SK-N-SH treated with all-trans-retinoic acid at 6 μM for 48 hours (cell line): ENCODE measurements around the gene FAM3D.
"Not testable (repeated sequence)": the region's sequence is repeated elsewhere in the genome, so short reads cannot be mapped to it uniquely, and the experiment has no call there.

Source experiments
- ATAC-seq: fragments of 200-7000 bp; cut with Tn5 transposase; 3 replicates; pipeline ENCODE4 v1.9.1; 2020; ENCODE audit warnings: mild to moderate bottlenecking, moderate library complexity
- ARNTL ChIP-seq: fragments of 450-650 bp; formaldehyde crosslinking; IDR thresholded peaks from 2 replicates; pipeline ENCODE4 v1.5.0; 2020; ENCODE audit warnings: low read depth, mild to moderate bottlenecking, moderate library complexity, borderline replicate concordance
- CREB5 ChIP-seq: fragments of 250-450 bp; sonication (Bioruptor Pico); IDR thresholded peaks from 2 replicates; pipeline ENCODE4 v1.5.1; 2020; ENCODE audit warnings: low read depth, mild to moderate bottlenecking, moderate library complexity
- CSDC2 ChIP-seq: fragments of 250-450 bp; sonication (Bioruptor Pico); IDR thresholded peaks from 2 replicates; pipeline ENCODE4 v1.5.0; 2020; ENCODE audit warnings: mild to moderate bottlenecking, moderate library complexity
- ESRRG ChIP-seq: fragments of 250-450 bp; sonication (Bioruptor Pico); IDR thresholded peaks from 2 replicates; pipeline ENCODE4 v1.6.1; 2021; ENCODE audit warnings: mild to moderate bottlenecking
- GLIS3 ChIP-seq: fragments of 250-450 bp; sonication (Bioruptor Pico); IDR thresholded peaks from 2 replicates; pipeline ENCODE4 v1.5.0; 2020; ENCODE audit warnings: mild to moderate bottlenecking, moderate library complexity
- ISL1 ChIP-seq: fragments of 250-450 bp; sonication (Bioruptor Pico); IDR thresholded peaks from 2 replicates; pipeline ENCODE4 v2.1.2; 2022; ENCODE audit warnings: mild to moderate bottlenecking, moderate library complexity
- OSR1 ChIP-seq: fragments of 250-450 bp; sonication (Bioruptor Pico); IDR thresholded peaks from 2 replicates; pipeline ENCODE4 v1.8.0; 2022; ENCODE audit warnings: moderate library complexity, mild to moderate bottlenecking, inconsistent platforms
- PPARA ChIP-seq: fragments of 250-450 bp; sonication (Bioruptor Pico); IDR thresholded peaks from 2 replicates; pipeline ENCODE4 v1.5.0; 2020; ENCODE audit warnings: mild to moderate bottlenecking, borderline replicate concordance
- SNAI2 ChIP-seq: fragments of 250-450 bp; sonication (Bioruptor Pico); IDR thresholded peaks from 2 replicates; pipeline ENCODE4 v1.5.0; 2020; ENCODE audit warnings: mild to moderate bottlenecking, moderate library complexity
- TCF4 ChIP-seq: fragments of 250-450 bp; sonication (Bioruptor Pico); IDR thresholded peaks from 2 replicates; pipeline ENCODE4 v1.8.0; 2021; ENCODE audit warnings: mild to moderate bottlenecking, moderate library complexity, borderline replicate concordance
- TOX ChIP-seq: fragments of 250-450 bp; sonication (Bioruptor Pico); IDR thresholded peaks from 2 replicates; pipeline ENCODE4 v1.8.0; 2021; ENCODE audit warnings: mild to moderate bottlenecking, moderate library complexity, borderline replicate concordance
- ZC3H10 ChIP-seq: fragments of 250-450 bp; sonication (Bioruptor Pico); IDR thresholded peaks from 2 replicates; pipeline ENCODE4 v1.5.1; 2021; ENCODE audit warnings: mild to moderate bottlenecking, moderate library complexity
- ZFP3 ChIP-seq: fragments of 250-450 bp; sonication (Bioruptor Pico); IDR thresholded peaks from 2 replicates; pipeline ENCODE4 v1.5.0; 2020; ENCODE audit warnings: mild to moderate bottlenecking, moderate library complexity
- ZFP30 ChIP-seq: fragments of 450-650 bp; formaldehyde crosslinking; IDR thresholded peaks from 2 replicates; pipeline ENCODE4 v1.5.0; 2022; ENCODE audit warnings: mild to moderate bottlenecking, moderate library complexity
- ZNF565 ChIP-seq: fragments of 450-650 bp; formaldehyde crosslinking; conservative IDR thresholded peaks from 2 replicates; pipeline ENCODE4 v1.5.0; 2020; ENCODE audit warnings: low read depth, mild to moderate bottlenecking, moderate library complexity
- ZNF70 ChIP-seq: fragments of 450-650 bp; formaldehyde crosslinking; IDR thresholded peaks from 2 replicates; pipeline ENCODE4 v1.5.0; 2020; ENCODE audit warnings: mild to moderate bottlenecking, moderate library complexity
- ZNF8 ChIP-seq: fragments of 450-650 bp; formaldehyde crosslinking; IDR thresholded peaks from 2 replicates; pipeline ENCODE4 v1.5.0; 2020; ENCODE audit warnings: mild to moderate bottlenecking, moderate library complexity
- TF ChIP-seq, protein P1 (sequence below): fragments of 250-450 bp; sonication (Bioruptor Pico); IDR thresholded peaks from 2 replicates; pipeline ENCODE4 v1.8.0; 2020; ENCODE audit warnings: mild to moderate bottlenecking, moderate library complexity, borderline replicate concordance
- TF ChIP-seq, protein P2 (sequence below): fragments of 250-450 bp; sonication (Bioruptor Pico); IDR thresholded peaks from 2 replicates; pipeline ENCODE4 v1.5.1; 2021; ENCODE audit warnings: mild to moderate bottlenecking, moderate library complexity
- TF ChIP-seq, protein P3 (sequence below): fragments of 250-450 bp; sonication (Bioruptor Pico); IDR thresholded peaks from 2 replicates; pipeline ENCODE4 v1.8.0; 2021; ENCODE audit warnings: low read depth, mild to moderate bottlenecking, moderate library complexity, borderline replicate concordance

The FAM3D gene

GRCh38 chr3:58697561-58697960 lies 31.0 kb upstream of the FAM3D start:
- TF ChIP-seq ZFP30: no peak
- no peak for TF ChIP-seq CSDC2 (CRISPR knock-in tag)
- no peak for TF ChIP-seq ZNF8 (CRISPR knock-in tag)
- no peak for TF ChIP-seq ISL1 (CRISPR knock-in tag)
- TF ChIP-seq GLIS3 (CRISPR knock-in tag): no peak
- TF ChIP-seq ARNTL (CRISPR knock-in tag): no peak
- TF ChIP-seq, protein P1, sequence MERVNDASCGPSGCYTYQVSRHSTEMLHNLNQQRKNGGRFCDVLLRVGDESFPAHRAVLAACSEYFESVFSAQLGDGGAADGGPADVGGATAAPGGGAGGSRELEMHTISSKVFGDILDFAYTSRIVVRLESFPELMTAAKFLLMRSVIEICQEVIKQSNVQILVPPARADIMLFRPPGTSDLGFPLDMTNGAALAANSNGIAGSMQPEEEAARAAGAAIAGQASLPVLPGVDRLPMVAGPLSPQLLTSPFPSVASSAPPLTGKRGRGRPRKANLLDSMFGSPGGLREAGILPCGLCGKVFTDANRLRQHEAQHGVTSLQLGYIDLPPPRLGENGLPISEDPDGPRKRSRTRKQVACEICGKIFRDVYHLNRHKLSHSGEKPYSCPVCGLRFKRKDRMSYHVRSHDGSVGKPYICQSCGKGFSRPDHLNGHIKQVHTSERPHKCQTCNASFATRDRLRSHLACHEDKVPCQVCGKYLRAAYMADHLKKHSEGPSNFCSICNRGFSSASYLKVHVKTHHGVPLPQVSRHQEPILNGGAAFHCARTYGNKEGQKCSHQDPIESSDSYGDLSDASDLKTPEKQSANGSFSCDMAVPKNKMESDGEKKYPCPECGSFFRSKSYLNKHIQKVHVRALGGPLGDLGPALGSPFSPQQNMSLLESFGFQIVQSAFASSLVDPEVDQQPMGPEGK (CRISPR knock-in tag): no peak
- TF ChIP-seq SNAI2: no peak
- TF ChIP-seq ZNF565 (CRISPR knock-in tag): no peak
- TF ChIP-seq ZNF70 (CRISPR knock-in tag): no peak
- no peak for TF ChIP-seq ZFP3 (CRISPR knock-in tag)
- no peak for ATAC-seq

DNA sequence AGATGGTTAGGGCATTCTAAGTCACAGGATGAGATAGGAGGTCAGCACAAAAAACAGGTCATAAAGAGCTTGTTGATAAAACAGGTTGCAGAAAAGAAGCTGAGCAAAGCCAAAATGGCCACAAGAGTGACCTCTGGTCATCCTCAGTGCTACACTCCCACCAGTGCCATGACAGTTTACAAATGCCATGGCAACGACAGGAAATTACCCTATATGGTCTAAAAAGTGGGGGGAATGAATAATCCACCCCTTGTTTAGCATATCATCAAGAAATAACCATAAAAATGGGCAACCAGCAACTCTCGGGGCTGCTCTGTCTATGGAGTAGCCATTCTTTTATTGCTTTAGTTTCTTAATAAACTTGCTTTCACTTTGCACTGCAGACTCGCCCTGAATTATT lies 30.2 kb upstream of the FAM3D start:
- ATAC-seq: not testable (repeated sequence)

DNA sequence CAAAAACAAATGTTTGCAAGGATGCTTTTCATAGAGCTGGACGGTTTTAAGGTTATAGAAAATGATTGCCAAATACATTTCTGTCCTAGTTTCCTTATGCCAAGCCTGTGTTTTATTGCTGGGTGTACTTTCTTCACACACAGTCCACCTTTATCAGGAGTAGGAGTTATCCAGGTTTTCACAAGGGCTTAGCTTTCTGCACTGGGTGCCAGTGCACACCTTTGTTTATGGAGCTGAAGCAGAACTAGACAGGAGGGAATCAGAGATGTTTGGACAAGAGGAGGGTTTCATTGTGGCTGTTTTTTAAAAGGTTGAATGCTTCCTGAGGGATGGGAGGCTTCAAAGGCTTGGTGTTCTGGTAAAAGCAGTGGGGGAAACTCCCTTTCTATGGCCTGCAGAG lies 29.5 kb upstream of the FAM3D start:
- TF ChIP-seq ISL1 (CRISPR knock-in tag) (no peak), TOX (no peak), ZFP30 (no peak), ZFP3 (CRISPR knock-in tag) (no peak), ARNTL (CRISPR knock-in tag) (no peak), CSDC2 (CRISPR knock-in tag) (no peak), ESRRG (CRISPR knock-in tag) (no peak), ZNF70 (CRISPR knock-in tag) (no peak)
- TF ChIP-seq, all 23 proteins: peak for 0

DNA sequence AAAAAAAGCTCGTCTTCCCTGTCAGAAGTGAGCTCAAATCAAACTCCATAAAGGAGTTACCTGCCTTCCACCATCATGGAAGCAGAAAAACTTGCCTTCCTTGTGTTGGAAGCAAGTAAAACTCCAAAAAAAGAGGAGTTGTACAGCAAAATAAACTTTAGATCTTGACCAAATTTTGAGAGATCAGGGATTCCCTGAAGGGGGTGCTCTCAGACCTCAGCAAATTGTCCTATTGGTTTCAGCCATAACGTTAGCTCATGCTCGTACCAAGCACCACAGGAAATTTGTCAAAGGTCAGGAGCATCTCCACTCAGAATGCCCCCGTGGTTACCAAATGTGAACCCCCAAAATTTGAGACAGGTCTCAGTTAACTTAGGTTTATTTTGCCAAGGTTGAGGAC lies 28.7 kb upstream of the FAM3D start:
- not testable (repeated sequence) for ATAC-seq

More for the DNA sequence above, 29.5 kb upstream of the FAM3D start:
- ATAC-seq: no peak

DNA sequence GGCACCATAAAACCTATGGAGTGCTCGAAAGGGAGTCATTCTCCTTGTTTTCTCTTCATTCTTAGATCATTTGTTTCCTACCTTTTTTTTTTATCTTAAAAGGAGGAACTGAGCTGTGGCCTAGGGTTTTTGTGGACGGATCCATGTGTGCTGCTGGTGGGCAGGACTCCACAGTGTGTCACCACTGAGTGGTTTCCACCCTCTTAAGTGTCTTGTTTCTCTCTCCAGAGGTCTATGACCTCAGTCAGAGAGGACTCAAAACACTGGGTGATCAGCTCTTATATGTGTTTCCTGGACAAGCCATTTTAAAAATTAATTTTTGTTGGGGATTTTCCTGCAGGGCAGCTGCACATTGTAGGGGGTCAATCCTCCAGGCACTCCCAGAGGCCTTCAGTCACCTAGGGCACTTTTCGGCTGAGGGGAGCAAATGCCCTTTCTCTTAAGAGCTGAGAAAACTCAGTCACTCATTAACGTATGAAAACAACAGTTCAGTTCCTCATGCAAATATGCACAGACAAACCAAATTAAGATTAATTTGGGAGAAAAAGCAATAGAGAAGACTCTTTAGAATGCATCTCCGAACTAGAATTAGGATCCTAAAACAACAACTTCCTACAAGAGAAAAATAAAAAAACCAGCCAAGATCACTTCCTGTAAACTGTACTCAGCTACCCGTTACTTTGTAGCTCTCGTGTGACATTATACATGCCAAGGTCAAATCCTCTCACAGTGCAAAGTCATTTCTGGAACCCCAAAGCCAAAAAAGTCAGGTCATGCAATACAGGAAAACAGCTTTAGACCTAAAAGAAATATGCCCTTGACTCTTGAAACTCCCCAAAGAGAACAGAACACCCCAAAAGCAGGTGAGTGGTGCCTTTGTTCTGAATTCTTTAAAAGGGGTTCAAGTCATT lies 27.6 kb upstream of the FAM3D start:
- no peak for TF ChIP-seq PPARA (CRISPR knock-in tag)
- no peak for TF ChIP-seq TCF4 (CRISPR knock-in tag)
- TF ChIP-seq SNAI2: no peak
- TF ChIP-seq, all 23 proteins: peak for 0
- no peak for ATAC-seq

DNA sequence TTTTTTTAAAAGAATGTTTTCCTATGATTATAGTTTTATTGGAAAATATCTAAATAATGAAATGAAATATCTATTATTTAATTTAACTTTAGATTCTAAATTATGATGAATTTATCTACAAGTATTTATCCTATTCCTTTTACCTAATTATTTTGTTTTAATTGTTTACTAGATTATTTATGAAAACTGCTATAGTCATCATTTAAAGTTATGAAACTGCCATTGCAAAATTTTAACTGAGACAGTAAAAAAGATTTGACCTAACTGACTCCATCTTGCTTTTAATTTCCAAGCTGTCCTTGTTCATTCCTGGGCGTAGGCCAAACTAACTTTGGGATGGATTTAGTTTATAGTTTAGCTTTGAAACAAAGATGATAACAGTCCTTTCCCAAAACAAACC lies 25.9 kb upstream of the FAM3D start:
- ATAC-seq: no peak
- TF ChIP-seq TOX (no peak), ESRRG (CRISPR knock-in tag) (no peak), ZC3H10 (CRISPR knock-in tag) (no peak), ZNF70 (CRISPR knock-in tag) (no peak), OSR1 (CRISPR knock-in tag) (no peak), ZNF565 (CRISPR knock-in tag) (no peak), CREB5 (CRISPR knock-in tag) (no peak), TCF4 (CRISPR knock-in tag) (no peak)
- TF ChIP-seq, protein P2, sequence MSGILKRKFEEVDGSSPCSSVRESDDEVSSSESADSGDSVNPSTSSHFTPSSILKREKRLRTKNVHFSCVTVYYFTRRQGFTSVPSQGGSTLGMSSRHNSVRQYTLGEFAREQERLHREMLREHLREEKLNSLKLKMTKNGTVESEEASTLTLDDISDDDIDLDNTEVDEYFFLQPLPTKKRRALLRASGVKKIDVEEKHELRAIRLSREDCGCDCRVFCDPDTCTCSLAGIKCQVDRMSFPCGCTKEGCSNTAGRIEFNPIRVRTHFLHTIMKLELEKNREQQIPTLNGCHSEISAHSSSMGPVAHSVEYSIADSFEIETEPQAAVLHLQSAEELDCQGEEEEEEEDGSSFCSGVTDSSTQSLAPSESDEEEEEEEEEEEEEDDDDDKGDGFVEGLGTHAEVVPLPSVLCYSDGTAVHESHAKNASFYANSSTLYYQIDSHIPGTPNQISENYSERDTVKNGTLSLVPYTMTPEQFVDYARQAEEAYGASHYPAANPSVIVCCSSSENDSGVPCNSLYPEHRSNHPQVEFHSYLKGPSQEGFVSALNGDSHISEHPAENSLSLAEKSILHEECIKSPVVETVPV: no peak
- TF ChIP-seq, protein P1 (CRISPR knock-in tag): no peak
- TF ChIP-seq, protein P3, sequence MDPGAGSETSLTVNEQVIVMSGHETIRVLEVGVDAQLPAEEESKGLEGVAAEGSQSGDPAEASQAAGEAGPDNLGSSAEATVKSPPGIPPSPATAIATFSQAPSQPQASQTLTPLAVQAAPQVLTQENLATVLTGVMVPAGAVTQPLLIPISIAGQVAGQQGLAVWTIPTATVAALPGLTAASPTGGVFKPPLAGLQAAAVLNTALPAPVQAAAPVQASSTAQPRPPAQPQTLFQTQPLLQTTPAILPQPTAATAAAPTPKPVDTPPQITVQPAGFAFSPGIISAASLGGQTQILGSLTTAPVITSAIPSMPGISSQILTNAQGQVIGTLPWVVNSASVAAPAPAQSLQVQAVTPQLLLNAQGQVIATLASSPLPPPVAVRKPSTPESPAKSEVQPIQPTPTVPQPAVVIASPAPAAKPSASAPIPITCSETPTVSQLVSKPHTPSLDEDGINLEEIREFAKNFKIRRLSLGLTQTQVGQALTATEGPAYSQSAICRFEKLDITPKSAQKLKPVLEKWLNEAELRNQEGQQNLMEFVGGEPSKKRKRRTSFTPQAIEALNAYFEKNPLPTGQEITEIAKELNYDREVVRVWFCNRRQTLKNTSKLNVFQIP: no peak
